Measurements from ENCODE around the gene C17orf58.

- TF ChIP-seq POLR2AphosphoS5 (IDR thresholded peaks at IDR 0.05; ENCODE audit: borderline replicate concordance, low read depth, low read length), result no peak
- TF ChIP-seq EZH2 (IDR thresholded peaks at IDR 0.05), result no peak
Observed at GRCh38 chr17:67990909-67991308, 5.4 kb downstream of the C17orf58 start.
